IMR-90 (cell line): Measurements from ENCODE around the gene PLA2G15. TPM values are rescaled to one million over a fixed set of nuclear protein-coding genes. Genes with fewer than 3 reads are reported as not detected.

Source experiments
- ATAC-seq: fragments of 200-7000 bp; cut with Tn5 transposase; 2 replicates; pipeline ENCODE4 v1.9.1; 2020; ENCODE audit warnings: low read depth, mild to moderate bottlenecking, moderate library complexity
- BruUV-seq: library from RNA; stranded (reverse); fragments of 400-500 nt; replicated peaks from 2 replicates; lab custom pipeline; 2021; lab: Mats Ljungman, UMichigan
- CTCF ChIA-PET: fragments of 300-600 bp; formaldehyde crosslinking; extraction: SDS; loops from one replicate; lab custom pipeline; 2021; ENCODE audit warnings: antibody characterized with exemption; lab: Yijun Ruan, JAX
- POLR2A ChIA-PET: fragments of 300-600 bp; sonication (Branson Sonifier 250); formaldehyde crosslinking; loops from one replicate; lab custom pipeline; 2022; ENCODE audit warnings: antibody characterized with exemption; ENCODE audit not compliant: unreplicated experiment; lab: Charles Lee
- DNase-seq: peaks from one replicate; pipeline ENCODE4 v3.0.0; 2013
- H2AFZ ChIP-seq: replicated peaks from 2 replicates; pipeline ENCODE3; 2013; ENCODE audit warnings: low read length, mild to moderate bottlenecking; ENCODE audit not compliant: poor library complexity
- H2AK5ac ChIP-seq: 2 replicates; pipeline ENCODE4 v1.6.1; 2013; ENCODE audit warnings: low read depth, low read length, inconsistent platforms
- H2AK9ac ChIP-seq: replicated peaks from 2 replicates; pipeline ENCODE3; 2013; ENCODE audit warnings: mild to moderate bottlenecking, low read depth, low read length, moderate library complexity; ENCODE audit not compliant: poor library complexity
- H2BK120ac ChIP-seq: 2 replicates; pipeline ENCODE4 v1.6.1; 2013; ENCODE audit warnings: low read depth, low read length, inconsistent platforms
- H2BK15ac ChIP-seq: 3 replicates; pipeline ENCODE4 v1.6.1; 2013; ENCODE audit warnings: low read depth, low read length, inconsistent platforms
- H2BK20ac ChIP-seq: 2 replicates; pipeline ENCODE4 v1.6.1; 2013; ENCODE audit warnings: low read depth, mild to moderate bottlenecking, inconsistent platforms, low read length, moderate library complexity
- H2BK5ac ChIP-seq: 2 replicates; pipeline ENCODE4 v1.6.1; 2013; ENCODE audit warnings: mild to moderate bottlenecking, low read depth, low read length, inconsistent platforms; ENCODE audit not compliant: poor library complexity, severe bottlenecking
- H3K14ac ChIP-seq: replicated peaks from 2 replicates; pipeline ENCODE4 v1.6.1; 2013; ENCODE audit warnings: low read depth, low read length, inconsistent platforms
- H3K18ac ChIP-seq: 2 replicates; pipeline ENCODE4 v1.6.1; 2013; ENCODE audit warnings: low read depth, low read length, control low read depth
- H3K23ac ChIP-seq: 2 replicates; pipeline ENCODE4 v1.6.1; 2013; ENCODE audit warnings: low read depth, low read length, inconsistent platforms
- H3K27ac ChIP-seq: 2 replicates; pipeline ENCODE4 v1.5.1; 2013; ENCODE audit warnings: mild to moderate bottlenecking, control low read depth, low read length; ENCODE audit not compliant: insufficient read depth
- H3K27me3 ChIP-seq: 2 replicates; pipeline ENCODE4 v1.6.1; 2013; ENCODE audit warnings: low read length; ENCODE audit not compliant: control insufficient read depth, insufficient read depth
- H3K36me3 ChIP-seq: 2 replicates; pipeline ENCODE4 v1.6.1; 2013; ENCODE audit warnings: low read length, mixed read lengths; ENCODE audit not compliant: control insufficient read depth, insufficient read depth
- H3K4ac ChIP-seq: 2 replicates; pipeline ENCODE4 v1.6.1; 2013; ENCODE audit warnings: low read depth, low read length, inconsistent platforms
- H3K4me1 ChIP-seq: 2 replicates; pipeline ENCODE4 v1.6.1; 2013; ENCODE audit warnings: low read length, mixed read lengths; ENCODE audit not compliant: control insufficient read depth, insufficient read depth
- H3K4me2 ChIP-seq: 2 replicates; pipeline ENCODE4 v1.6.1; 2013; ENCODE audit warnings: low read depth, mild to moderate bottlenecking, control low read depth, low read length, moderate library complexity
- H3K4me3 ChIP-seq: 2 replicates; pipeline ENCODE4 v1.5.1; 2013; ENCODE audit warnings: low read depth, mild to moderate bottlenecking, control low read depth, low read length, moderate library complexity; ENCODE audit not compliant: insufficient read depth
- H3K56ac ChIP-seq: 2 replicates; pipeline ENCODE4 v1.6.1; 2013; ENCODE audit warnings: low read length, inconsistent platforms; ENCODE audit not compliant: insufficient read depth; ENCODE audit errors: extremely low read depth
- H3K79me1 ChIP-seq, 2 experiments: 2 replicates each; pipeline ENCODE4 v1.6.1; 2013; ENCODE audit warnings: low read length in 2 of 2, inconsistent platforms in 1 of 2, low read depth in 1 of 2
- H3K9ac ChIP-seq: 2 replicates; pipeline ENCODE4 v1.6.1; 2013; ENCODE audit warnings: low read depth, low read length, control low read depth
- H3K9me1 ChIP-seq: 2 replicates; pipeline ENCODE4 v1.6.1; 2013; ENCODE audit warnings: low read length, inconsistent platforms; ENCODE audit not compliant: insufficient read depth
- H3K9me3 ChIP-seq: 2 replicates; pipeline ENCODE4 v1.6.1; 2013; ENCODE audit warnings: low read length; ENCODE audit not compliant: control insufficient read depth, insufficient read depth
- H4K20me1 ChIP-seq: 2 replicates; pipeline ENCODE4 v1.6.1; 2013; ENCODE audit warnings: low read length, inconsistent platforms; ENCODE audit not compliant: insufficient read depth
- H4K5ac ChIP-seq: 2 replicates; pipeline ENCODE4 v1.6.1; 2013; ENCODE audit warnings: mild to moderate bottlenecking, low read depth, low read length, control low read depth
- H4K8ac ChIP-seq, 2 experiments: 2 replicates each; pipeline ENCODE4 v1.6.1; 2013; ENCODE audit warnings: low read depth in 2 of 2, low read length in 2 of 2, control low read depth in 1 of 2, inconsistent platforms in 1 of 2
- H4K91ac ChIP-seq: 2 replicates; pipeline ENCODE4 v1.6.1; 2013; ENCODE audit warnings: low read depth, low read length, inconsistent platforms; ENCODE audit not compliant: insufficient read depth
- BHLHE40 ChIP-seq: fragments of 150-350 bp; IDR thresholded peaks from 2 replicates; pipeline ENCODE4 v1.6.1; 2016; ENCODE audit warnings: mild to moderate bottlenecking, low read depth, low read length
- CEBPB ChIP-seq: IDR thresholded peaks from 2 replicates; pipeline ENCODE4 v1.6.1; 2012; ENCODE audit warnings: low read depth, low read length, improper control_type of control experiment
- CHD1 ChIP-seq: IDR thresholded peaks from 2 replicates; pipeline ENCODE4 v1.6.1; 2012; ENCODE audit warnings: low read depth, low read length, improper control_type of control experiment
- FOS ChIP-seq: fragments of 150-350 bp; IDR thresholded peaks from 2 replicates; pipeline ENCODE4 v1.6.1; 2016; ENCODE audit warnings: low read depth, low read length
- MAFK ChIP-seq: IDR thresholded peaks from 2 replicates; pipeline ENCODE4 v1.6.1; 2012; ENCODE audit warnings: low read depth, low read length, improper control_type of control experiment
- MAZ ChIP-seq: IDR thresholded peaks from 2 replicates; pipeline ENCODE4 v1.6.1; 2012; ENCODE audit warnings: low read depth, mild to moderate bottlenecking, low read length, improper control_type of control experiment, moderate library complexity, borderline replicate concordance
- MXI1 ChIP-seq: IDR thresholded peaks from 2 replicates; pipeline ENCODE4 v1.6.1; 2012; ENCODE audit warnings: low read depth, mild to moderate bottlenecking, low read length, moderate library complexity, borderline replicate concordance
- NFE2L2 ChIP-seq: fragments of 150-350 bp; IDR thresholded peaks from 2 replicates; pipeline ENCODE4 v1.6.1; 2016; ENCODE audit warnings: low read depth, mild to moderate bottlenecking, low read length
- POLR2A ChIP-seq: IDR thresholded peaks from 2 replicates; pipeline ENCODE4 v1.6.1; 2012; ENCODE audit warnings: mild to moderate bottlenecking, low read depth, low read length
- RAD21 ChIP-seq: IDR thresholded peaks from 2 replicates; pipeline ENCODE4 v1.6.1; 2012; ENCODE audit warnings: low read length, improper control_type of control experiment
- RCOR1 ChIP-seq: IDR thresholded peaks from 2 replicates; pipeline ENCODE4 v1.6.1; 2012; ENCODE audit warnings: mild to moderate bottlenecking, low read length, improper control_type of control experiment; ENCODE audit not compliant: insufficient replicate concordance
- RFX5 ChIP-seq: IDR thresholded peaks from 2 replicates; pipeline ENCODE4 v1.8.0; 2012; ENCODE audit warnings: low read depth, mild to moderate bottlenecking, low read length, moderate library complexity
- SMC3 ChIP-seq: fragments of 150-350 bp; IDR thresholded peaks from 2 replicates; pipeline ENCODE4 v1.6.1; 2016; ENCODE audit warnings: low read depth, mild to moderate bottlenecking, antibody characterized with exemption, low read length, moderate library complexity
- USF2 ChIP-seq: fragments of 150-350 bp; IDR thresholded peaks from 2 replicates; pipeline ENCODE4 v1.6.1; 2017; ENCODE audit warnings: mild to moderate bottlenecking, antibody characterized with exemption, low read length, low read depth
- WGBS, 2 experiments: methylation state at CpG; one replicate each; pipeline versions ENCODE4 v1.1.5 to v1.1.7; 2013; ENCODE audit warnings: missing lambda C conversion rate in 2 of 2; ENCODE audit not compliant: insufficient read length in 1 of 2; ENCODE audit errors: extremely low coverage in 2 of 2; 5-methylcytosine and 5-hydroxymethylcytosine counted together
- dilution Hi-C: fragments of 300-500 bp; cut with HindIII; formaldehyde crosslinking; loops from one replicate; pipeline ENCODE4 v1.14.3; 2018; ENCODE audit warnings: low sequenced_read_pairs; ENCODE audit not compliant: unreplicated experiment
- in situ Hi-C: fragments of 300-500 bp; cut with MboI; formaldehyde crosslinking; loops from 3 replicates; pipeline ENCODE4 v1.14.3; 2019; ENCODE audit warnings: low sequenced_read_pairs, inconsistent platforms, mixed read lengths
- intact Hi-C: fragments of 100-400 bp; cut with micrococcal nuclease; formaldehyde crosslinking; loops from 2 replicates; pipeline ENCODE4 v1.10.0; 2022
- polyA plus RNA-seq, 3 experiments: library from polyadenylated mRNA; depleted of rRNA; stranded (reverse); fragments of >200 nt; gene quantifications; 2 replicates each; pipeline ENCODE4 v1.2.3, GENCODE V29; 2012; ENCODE audit warnings: low replicate concordance in 1 of 3
- total RNA-seq: library from RNA; depleted of rRNA; stranded (reverse); fragments of >200 nt; gene quantifications from 2 replicates; pipeline ENCODE4 v1.2.3, GENCODE V29; 2012
- TF ChIP-seq, protein P1 (sequence below): fragments of 150-350 bp; IDR thresholded peaks from 2 replicates; pipeline ENCODE4 v1.6.1; 2016; ENCODE audit warnings: low read depth, mild to moderate bottlenecking, low read length, moderate library complexity, borderline replicate concordance
- TF ChIP-seq, protein P2 (sequence below): conservative IDR thresholded peaks from 2 replicates; pipeline ENCODE4 v1.5.1; 2012; ENCODE audit warnings: mild to moderate bottlenecking, low read depth, low read length, improper control_type of control experiment

PLA2G15 gene
- total and polyA plus RNA-seq, 2 of the 4 experiments (the other 2 are of a cell fraction): 19.5 to 31.7 TPM

GRCh38 chr16:68282064-68282452, 36.9 kb downstream of the PLA2G15 start:
- Histone ChIP-seq H3K9ac (no peak overlapping the region), H3K27me3 (no peaks in the 10 kb centered on the region), H3K23ac (no peak overlapping the region), H3K36me3 (peaks cover 22% of the 10 kb centered on the region), H3K4me2 (no peak overlapping the region), H4K8ac (no peak overlapping the region), H2BK5ac (no peak overlapping the region), H3K9me3 (no peaks in the 10 kb centered on the region), H3K4ac (no peak overlapping the region), H3K18ac (no peak overlapping the region), H2AK5ac (no peak overlapping the region), H2BK15ac (no peak overlapping the region), H3K79me1 (peaks cover 9 to 74% of the 10 kb centered on the region in 2 experiments), H3K56ac (no peak overlapping the region), H4K5ac (no peak overlapping the region), H3K9me1 (peaks cover 17% of the 10 kb centered on the region), H2BK20ac (no peak overlapping the region), H4K91ac (no peak overlapping the region), H3K4me3 (no peak overlapping the region), H2AFZ (no peak overlapping the region), H3K14ac (no peak overlapping the region), H4K20me1 (peaks cover 58% of the 10 kb centered on the region), H2BK120ac (no peak overlapping the region), H3K4me1 (no peaks in the 10 kb centered on the region; the same call in 1 of the 2 replicates), H2AK9ac (no peak overlapping the region), H3K27ac (no peak overlapping the region)
- dilution Hi-C loops (no loop called here), intact Hi-C loops (no loop called here), in situ Hi-C loops (no loop called here)
- DNase-seq (no peak), ATAC-seq (no peak)
- TF ChIP-seq, protein P1, sequence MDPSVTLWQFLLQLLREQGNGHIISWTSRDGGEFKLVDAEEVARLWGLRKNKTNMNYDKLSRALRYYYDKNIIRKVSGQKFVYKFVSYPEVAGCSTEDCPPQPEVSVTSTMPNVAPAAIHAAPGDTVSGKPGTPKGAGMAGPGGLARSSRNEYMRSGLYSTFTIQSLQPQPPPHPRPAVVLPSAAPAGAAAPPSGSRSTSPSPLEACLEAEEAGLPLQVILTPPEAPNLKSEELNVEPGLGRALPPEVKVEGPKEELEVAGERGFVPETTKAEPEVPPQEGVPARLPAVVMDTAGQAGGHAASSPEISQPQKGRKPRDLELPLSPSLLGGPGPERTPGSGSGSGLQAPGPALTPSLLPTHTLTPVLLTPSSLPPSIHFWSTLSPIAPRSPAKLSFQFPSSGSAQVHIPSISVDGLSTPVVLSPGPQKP: no peak
- TF ChIP-seq MXI1 (no peak), RAD21 (no peak), BHLHE40 (no peak), NFE2L2 (no peak), RCOR1 (no peak), CEBPB (no peak), SMC3 (no peak), POLR2A (no peak), CHD1 (no peak), RFX5 (no peak), USF2 (no peak), FOS (no peak), MAZ (no peak), MAFK (no peak)
- TF ChIP-seq, protein P2, sequence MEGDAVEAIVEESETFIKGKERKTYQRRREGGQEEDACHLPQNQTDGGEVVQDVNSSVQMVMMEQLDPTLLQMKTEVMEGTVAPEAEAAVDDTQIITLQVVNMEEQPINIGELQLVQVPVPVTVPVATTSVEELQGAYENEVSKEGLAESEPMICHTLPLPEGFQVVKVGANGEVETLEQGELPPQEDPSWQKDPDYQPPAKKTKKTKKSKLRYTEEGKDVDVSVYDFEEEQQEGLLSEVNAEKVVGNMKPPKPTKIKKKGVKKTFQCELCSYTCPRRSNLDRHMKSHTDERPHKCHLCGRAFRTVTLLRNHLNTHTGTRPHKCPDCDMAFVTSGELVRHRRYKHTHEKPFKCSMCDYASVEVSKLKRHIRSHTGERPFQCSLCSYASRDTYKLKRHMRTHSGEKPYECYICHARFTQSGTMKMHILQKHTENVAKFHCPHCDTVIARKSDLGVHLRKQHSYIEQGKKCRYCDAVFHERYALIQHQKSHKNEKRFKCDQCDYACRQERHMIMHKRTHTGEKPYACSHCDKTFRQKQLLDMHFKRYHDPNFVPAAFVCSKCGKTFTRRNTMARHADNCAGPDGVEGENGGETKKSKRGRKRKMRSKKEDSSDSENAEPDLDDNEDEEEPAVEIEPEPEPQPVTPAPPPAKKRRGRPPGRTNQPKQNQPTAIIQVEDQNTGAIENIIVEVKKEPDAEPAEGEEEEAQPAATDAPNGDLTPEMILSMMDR: no peak
- ChIA-PET POLR2A (no interaction called here), CTCF (no interaction called here)
- BruUV-seq: TSS peak; percentile 3
- no CpG with 5 or more reads among the region's 4 CpGs for WGBS, 2 experiments
